ENCODE measurements around the gene RFPL2.
A peak's percentile ranks its signal among the peaks of the same experiment; 100 is the strongest.
"Not testable (repeated sequence)": the region's sequence is repeated elsewhere in the genome, so short reads cannot be mapped to it uniquely, and the experiment has no call there.

RFPL2 gene

DNA sequence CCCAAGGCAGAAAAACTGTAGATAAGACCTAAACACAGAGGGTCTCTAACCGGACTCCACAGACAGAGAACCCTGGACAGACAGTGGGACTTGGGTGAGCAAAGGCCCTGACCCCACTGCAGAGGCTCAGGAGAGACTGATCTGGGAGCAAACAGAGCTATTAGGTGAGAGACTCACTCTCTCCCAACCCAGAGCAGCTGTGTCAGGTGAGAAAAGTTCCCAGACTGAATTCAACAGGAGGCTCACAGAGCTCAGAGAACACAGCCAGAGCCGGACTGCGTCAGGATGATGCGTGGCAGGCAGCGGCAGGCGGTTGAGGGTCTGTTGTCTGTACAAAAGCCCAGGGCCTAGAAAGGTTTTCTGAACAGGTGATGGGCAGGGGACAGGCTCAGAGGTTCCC is 5.5 kb downstream of the RFPL2 start:
- Histone ChIP-seq H3K27ac (ENCODE audit: low read depth, low read length) (no peak overlapping the region), H3K9me3 (ENCODE audit: control insufficient read depth in 5 of 5, low read length in 5 of 5) (no peaks in the 10 kb centered on the region), H3K27me3 (ENCODE audit: control insufficient read depth in 5 of 5, insufficient read depth in 4 of 5, low read length in 5 of 5) (peaks cover 20 to 31% (median 22%) of the 10 kb centered on the region in 5 donors), H3K9ac (ENCODE audit: low read length in 5 of 5) (no peak overlapping the region), H3K4me3 (ENCODE audit: low read depth in 1 of 5, low read length in 5 of 5) (no peak overlapping the region), H3K36me3 (ENCODE audit: control insufficient read depth in 5 of 5, insufficient read depth in 5 of 5, low read length in 5 of 5) (no peaks in the 10 kb centered on the region), H3K4me1 (ENCODE audit: control insufficient read depth in 5 of 5, insufficient read depth in 5 of 5, low read length in 5 of 5) (peaks cover 0 to 15% (median 11%) of the 10 kb centered on the region in 5 donors)

DNA sequence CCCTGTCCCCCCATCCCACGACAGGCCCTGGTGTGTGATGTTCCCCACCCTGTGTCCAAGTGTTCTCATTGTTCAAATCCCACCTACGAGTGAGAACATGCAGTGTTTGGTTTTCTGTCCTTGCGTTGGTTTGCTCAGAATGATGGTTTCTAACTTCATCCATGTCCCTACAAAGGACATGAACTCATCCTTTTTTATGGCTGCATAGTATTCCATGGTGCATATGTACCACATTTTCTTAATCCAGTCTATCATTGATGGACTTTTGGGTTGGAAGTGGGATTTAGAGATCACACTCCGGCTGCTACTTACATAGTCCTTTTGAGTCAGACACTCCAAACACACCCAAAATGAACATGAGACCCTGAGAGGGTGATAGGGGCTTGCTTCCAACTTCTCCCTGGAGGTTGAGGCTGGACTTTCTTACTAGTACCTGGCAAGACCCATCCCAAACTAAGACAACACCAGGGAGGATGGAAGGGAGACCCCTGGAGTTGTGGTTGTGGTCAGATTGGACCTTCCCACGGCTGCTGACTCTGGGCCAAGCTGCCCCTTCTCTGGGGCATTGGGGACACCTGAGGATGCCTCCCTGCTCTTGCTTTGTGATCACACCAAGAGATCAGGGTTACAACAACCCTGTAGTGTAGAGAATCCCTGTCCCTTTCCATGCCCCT is 7.2 kb downstream of the RFPL2 start:
- H3K4me1 ChIP-seq (ENCODE audit: control insufficient read depth in 5 of 5, insufficient read depth in 5 of 5, low read length in 5 of 5); H3K36me3 ChIP-seq (ENCODE audit: control insufficient read depth in 5 of 5, insufficient read depth in 5 of 5, low read length in 5 of 5); H3K9ac ChIP-seq (ENCODE audit: low read length in 5 of 5); H3K27ac ChIP-seq (ENCODE audit: low read depth, low read length); H3K9me3 ChIP-seq (ENCODE audit: control insufficient read depth in 5 of 5, low read length in 5 of 5); H3K4me3 ChIP-seq (ENCODE audit: low read depth in 1 of 5, low read length in 5 of 5): not testable (repeated sequence)
- H3K27me3 ChIP-seq (ENCODE audit: control insufficient read depth in 5 of 5, insufficient read depth in 4 of 5, low read length in 5 of 5), result peaks cover 6 to 16% (median 11%) of the 10 kb centered on the region in 5 donors

GRCh38 chr22:32195900-32196299 is 9.0 kb downstream of the RFPL2 start:
- H3K36me3 ChIP-seq (ENCODE audit: control insufficient read depth in 5 of 5, insufficient read depth in 5 of 5, low read length in 5 of 5); H3K9ac ChIP-seq (ENCODE audit: low read length in 5 of 5); H3K4me1 ChIP-seq (ENCODE audit: control insufficient read depth in 5 of 5, insufficient read depth in 5 of 5, low read length in 5 of 5); H3K9me3 ChIP-seq (ENCODE audit: control insufficient read depth in 5 of 5, low read length in 5 of 5); H3K27ac ChIP-seq (ENCODE audit: low read depth, low read length); H3K4me3 ChIP-seq (ENCODE audit: low read depth in 1 of 5, low read length in 5 of 5): not testable (repeated sequence)
- peaks cover 0 to 12% (median 5%) of the 10 kb centered on the region in 5 donors for H3K27me3 ChIP-seq (ENCODE audit: control insufficient read depth in 5 of 5, insufficient read depth in 4 of 5, low read length in 5 of 5)

- H3K36me3 ChIP-seq (ENCODE audit: control insufficient read depth in 5 of 5, insufficient read depth in 5 of 5, low read length in 5 of 5); H3K4me1 ChIP-seq (ENCODE audit: control insufficient read depth in 5 of 5, insufficient read depth in 5 of 5, low read length in 5 of 5); H3K27ac ChIP-seq (ENCODE audit: low read depth, low read length); H3K9ac ChIP-seq (ENCODE audit: low read length in 5 of 5); H3K9me3 ChIP-seq (ENCODE audit: control insufficient read depth in 5 of 5, low read length in 5 of 5); H3K27me3 ChIP-seq (ENCODE audit: control insufficient read depth in 5 of 5, insufficient read depth in 4 of 5, low read length in 5 of 5); H3K4me3 ChIP-seq (ENCODE audit: low read depth in 1 of 5, low read length in 5 of 5): not testable (repeated sequence)
These were observed 11.5 kb downstream of the RFPL2 start for GRCh38 chr22:32193346-32193745.

DNA sequence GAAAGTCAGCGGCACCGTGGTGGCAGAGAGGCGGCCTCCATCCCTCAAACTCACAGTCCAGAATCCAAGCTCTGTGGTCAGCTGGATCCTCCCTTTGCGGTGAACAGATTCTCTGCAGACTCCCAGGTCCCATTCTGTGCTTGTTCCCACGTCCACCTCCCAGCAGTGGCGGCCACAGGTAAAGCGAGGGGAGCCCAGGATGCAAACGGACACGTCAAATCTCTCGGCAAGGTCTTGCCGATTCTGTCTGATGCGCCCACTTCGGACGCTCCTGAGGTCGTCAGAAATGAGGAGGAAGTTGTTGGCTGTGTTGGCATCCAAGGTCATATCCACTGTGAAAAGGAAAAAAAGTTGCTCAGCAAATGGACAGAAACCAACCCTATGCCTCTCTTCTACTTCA is 13.9 kb downstream of the RFPL2 start:
- H3K4me1 ChIP-seq (ENCODE audit: control insufficient read depth in 5 of 5, insufficient read depth in 5 of 5, low read length in 5 of 5); H3K9ac ChIP-seq (ENCODE audit: low read length in 5 of 5); H3K27me3 ChIP-seq (ENCODE audit: control insufficient read depth in 5 of 5, insufficient read depth in 4 of 5, low read length in 5 of 5); H3K27ac ChIP-seq (ENCODE audit: low read depth, low read length); H3K4me3 ChIP-seq (ENCODE audit: low read depth in 1 of 5, low read length in 5 of 5); H3K36me3 ChIP-seq (ENCODE audit: control insufficient read depth in 5 of 5, insufficient read depth in 5 of 5, low read length in 5 of 5); H3K9me3 ChIP-seq (ENCODE audit: control insufficient read depth in 5 of 5, low read length in 5 of 5): not testable (repeated sequence)

- Histone ChIP-seq H3K9ac (ENCODE audit: low read length in 5 of 5) (no peak overlapping the region), H3K36me3 (ENCODE audit: control insufficient read depth in 5 of 5, insufficient read depth in 5 of 5, low read length in 5 of 5) (no peaks in the 10 kb centered on the region)
These were observed 19.1 kb downstream of the RFPL2 start for GRCh38 chr22:32185821-32186220.

DNA sequence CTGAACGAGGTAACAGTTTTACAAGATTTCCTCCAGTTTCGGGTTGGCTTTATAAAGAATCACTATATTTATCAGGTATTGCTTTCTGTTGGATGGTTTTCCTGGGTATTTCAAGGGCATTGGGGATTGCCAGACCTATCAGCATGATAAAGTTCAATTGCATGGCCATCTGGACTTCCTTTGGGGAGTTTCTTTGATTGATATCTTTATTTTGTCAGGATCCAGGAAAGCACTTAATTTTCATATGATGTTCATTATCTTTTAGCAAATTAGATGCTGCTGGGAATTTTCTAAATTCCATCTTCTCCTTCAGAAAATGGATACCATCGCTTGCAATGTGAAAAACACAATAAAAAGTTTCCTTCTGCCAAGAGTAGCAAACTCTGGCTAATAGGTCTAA is 21.2 kb downstream of the RFPL2 start:
- no peaks in the 10 kb centered on the region for H3K4me1 ChIP-seq (ENCODE audit: control insufficient read depth in 5 of 5, insufficient read depth in 5 of 5, low read length in 5 of 5)
- H3K9me3 ChIP-seq (ENCODE audit: control insufficient read depth in 5 of 5, low read length in 5 of 5), result no peaks in the 10 kb centered on the region
- no peak overlapping the region for H3K9ac ChIP-seq (ENCODE audit: low read length in 5 of 5)
- no peak overlapping the region for H3K27ac ChIP-seq (ENCODE audit: low read depth, low read length)
- no peak overlapping the region for H3K4me3 ChIP-seq (ENCODE audit: low read depth in 1 of 5, low read length in 5 of 5)
- H3K36me3 ChIP-seq (ENCODE audit: control insufficient read depth in 5 of 5, insufficient read depth in 5 of 5, low read length in 5 of 5), result no peaks in the 10 kb centered on the region
- peaks cover 0 to 5% (median 0%) of the 10 kb centered on the region in 5 donors for H3K27me3 ChIP-seq (ENCODE audit: control insufficient read depth in 5 of 5, insufficient read depth in 4 of 5, low read length in 5 of 5)

More at GRCh38 chr22:32185821-32186220, 19.1 kb downstream of the RFPL2 start:
- Histone ChIP-seq H3K27ac (ENCODE audit: low read depth, low read length) (no peak overlapping the region), H3K4me1 (ENCODE audit: control insufficient read depth in 5 of 5, insufficient read depth in 5 of 5, low read length in 5 of 5) (no peaks in the 10 kb centered on the region), H3K27me3 (ENCODE audit: control insufficient read depth in 5 of 5, insufficient read depth in 4 of 5, low read length in 5 of 5) (peaks cover 0 to 5% (median 0%) of the 10 kb centered on the region in 5 donors), H3K9me3 (ENCODE audit: control insufficient read depth in 5 of 5, low read length in 5 of 5) (no peaks in the 10 kb centered on the region), H3K4me3 (ENCODE audit: low read depth in 1 of 5, low read length in 5 of 5) (no peak overlapping the region)

DNA sequence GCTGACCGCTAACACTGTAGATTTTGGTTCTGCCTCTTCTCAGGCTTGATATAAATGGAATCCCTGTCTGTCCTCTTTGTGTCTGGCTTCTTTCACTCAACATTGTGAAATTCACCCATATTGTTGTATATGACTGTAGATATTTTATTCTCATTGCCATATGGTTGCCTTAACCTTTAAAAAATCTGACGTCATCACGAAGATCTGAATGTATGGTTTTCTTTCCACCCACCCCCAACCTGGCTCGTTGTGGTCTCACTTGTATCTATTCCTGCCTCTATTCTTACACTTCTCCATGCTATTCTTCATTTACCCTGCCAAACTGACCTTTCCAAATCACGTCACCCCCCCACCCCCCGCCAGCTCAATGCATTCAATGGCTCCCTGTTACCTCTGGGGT is 23.8 kb downstream of the RFPL2 start:
- H3K36me3 ChIP-seq (ENCODE audit: control insufficient read depth in 5 of 5, insufficient read depth in 5 of 5, low read length in 5 of 5), result no peaks in the 10 kb centered on the region
- no peak overlapping the region for H3K27ac ChIP-seq (ENCODE audit: low read depth, low read length)
- H3K9ac ChIP-seq (ENCODE audit: low read length in 5 of 5), result no peak overlapping the region
- H3K9me3 ChIP-seq (ENCODE audit: control insufficient read depth in 5 of 5, low read length in 5 of 5), result peaks cover 0 to 7% (median 5%) of the 10 kb centered on the region in 5 donors
- peaks cover 0 to 20% (median 15%) of the 10 kb centered on the region in 5 donors for H3K27me3 ChIP-seq (ENCODE audit: control insufficient read depth in 5 of 5, insufficient read depth in 4 of 5, low read length in 5 of 5)
- H3K4me1 ChIP-seq (ENCODE audit: control insufficient read depth in 5 of 5, insufficient read depth in 5 of 5, low read length in 5 of 5), result peaks cover 0 to 3% (median 0%) of the 10 kb centered on the region in 5 donors
- no peak overlapping the region for H3K4me3 ChIP-seq (ENCODE audit: low read depth in 1 of 5, low read length in 5 of 5)

DNA sequence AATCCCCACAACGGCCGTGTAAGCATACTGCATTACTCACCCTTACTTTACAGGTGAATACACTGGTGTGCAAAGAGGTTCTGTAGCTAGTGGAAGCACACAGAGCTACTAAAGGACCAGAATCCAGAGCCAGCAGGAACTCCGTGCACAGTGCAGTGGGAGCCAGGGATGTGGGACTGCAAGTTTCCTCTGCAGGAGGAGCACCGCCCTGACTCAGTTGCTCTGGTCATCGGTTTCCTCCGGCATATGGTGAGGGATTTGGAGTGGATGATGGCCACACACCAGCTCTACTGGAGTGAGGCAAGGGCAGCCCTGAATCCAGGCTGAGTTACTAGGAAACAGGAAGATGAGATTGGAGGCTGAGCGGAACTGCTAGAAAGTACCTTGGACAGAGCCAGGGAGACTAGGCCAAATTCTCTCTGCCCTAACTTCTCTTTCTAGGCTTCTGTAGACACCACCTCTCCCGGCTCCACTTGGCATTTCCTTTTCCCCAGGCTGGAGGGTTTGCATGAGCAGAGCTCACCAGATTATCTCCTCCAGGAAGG is 27.6 kb downstream of the RFPL2 start:
- Histone ChIP-seq H3K27me3 (ENCODE audit: control insufficient read depth in 5 of 5, insufficient read depth in 4 of 5, low read length in 5 of 5) (peaks cover 8 to 34% (median 32%) of the 10 kb centered on the region in 5 donors), H3K9ac (ENCODE audit: low read length in 5 of 5) (no peak overlapping the region), H3K4me3 (ENCODE audit: low read depth in 1 of 5, low read length in 5 of 5) (peak overlapping the region in 1 of 5 donors; percentile 22), H3K27ac (ENCODE audit: low read depth, low read length) (no peak overlapping the region), H3K36me3 (ENCODE audit: control insufficient read depth in 5 of 5, insufficient read depth in 5 of 5, low read length in 5 of 5) (no peaks in the 10 kb centered on the region), H3K4me1 (ENCODE audit: control insufficient read depth in 5 of 5, insufficient read depth in 5 of 5, low read length in 5 of 5) (peaks cover 0 to 4% (median 0%) of the 10 kb centered on the region in 5 donors), H3K9me3 (ENCODE audit: control insufficient read depth in 5 of 5, low read length in 5 of 5) (peaks cover 0 to 7% (median 5%) of the 10 kb centered on the region in 5 donors)

DNA sequence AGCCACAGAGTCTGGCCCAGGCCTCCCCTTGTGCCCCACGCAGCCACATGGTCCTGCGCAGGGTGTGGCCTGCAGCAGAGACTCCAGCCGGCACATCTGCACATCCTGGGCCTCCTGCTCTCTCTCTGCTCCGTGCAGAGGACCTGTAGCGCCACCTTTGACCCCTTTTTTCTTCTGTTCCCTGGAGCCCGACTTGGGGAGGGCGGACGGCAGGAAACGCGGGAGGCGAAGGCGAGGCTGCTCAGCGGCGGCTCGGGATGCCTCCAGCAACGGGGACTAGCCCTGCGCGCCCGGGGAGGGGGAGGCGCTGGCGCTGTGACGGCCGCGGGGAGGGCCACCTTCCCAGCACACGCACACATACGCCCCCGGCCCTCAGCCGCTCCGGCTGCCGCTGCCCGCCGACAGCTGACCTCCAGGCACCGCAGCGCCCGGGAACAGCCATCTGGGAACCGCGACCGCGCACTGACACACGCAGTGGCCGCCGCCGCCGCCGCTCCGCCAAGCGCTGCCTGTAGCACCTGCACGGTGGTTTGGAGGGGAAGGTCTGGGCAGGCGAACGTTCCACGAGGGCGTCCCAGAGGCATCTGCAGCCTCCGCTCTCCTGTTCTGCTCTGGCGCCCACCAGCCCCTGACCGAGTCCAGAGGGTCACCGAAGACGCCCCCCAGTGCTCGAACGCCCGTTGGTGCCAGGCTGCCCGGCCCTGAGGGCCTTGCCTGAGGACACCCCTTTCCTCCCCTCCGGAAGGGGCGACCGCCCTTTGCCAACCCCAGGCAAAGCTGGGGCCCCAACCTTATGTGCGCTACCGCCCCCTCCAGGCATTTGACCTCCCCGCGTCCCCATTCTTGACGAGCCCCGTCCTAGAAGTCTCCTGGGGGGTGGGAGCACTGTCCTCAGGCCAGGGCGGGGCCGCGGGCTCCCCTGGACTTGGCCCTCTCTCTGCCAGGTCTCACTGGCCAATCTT is 28.9 kb downstream of the RFPL2 start:
- no peak overlapping the region for H3K4me3 ChIP-seq (ENCODE audit: low read depth in 1 of 5, low read length in 5 of 5)
- peaks cover 8 to 34% (median 32%) of the 10 kb centered on the region in 5 donors for H3K27me3 ChIP-seq (ENCODE audit: control insufficient read depth in 5 of 5, insufficient read depth in 4 of 5, low read length in 5 of 5)
- no peaks in the 10 kb centered on the region for H3K36me3 ChIP-seq (ENCODE audit: control insufficient read depth in 5 of 5, insufficient read depth in 5 of 5, low read length in 5 of 5)
- H3K9me3 ChIP-seq (ENCODE audit: control insufficient read depth in 5 of 5, low read length in 5 of 5), result peaks cover 0 to 7% (median 5%) of the 10 kb centered on the region in 5 donors
- no peak overlapping the region for H3K27ac ChIP-seq (ENCODE audit: low read depth, low read length)
- H3K9ac ChIP-seq (ENCODE audit: low read length in 5 of 5), result no peak overlapping the region
- peaks cover 0 to 4% (median 0%) of the 10 kb centered on the region in 5 donors for H3K4me1 ChIP-seq (ENCODE audit: control insufficient read depth in 5 of 5, insufficient read depth in 5 of 5, low read length in 5 of 5)
